Smooth muscle cell of the brain vasculature (primary cell): Measurements from ENCODE around the gene TTLL1.

Experiments used
- DNase-seq: peaks from one replicate; pipeline ENCODE4 v3.0.0-alpha.2; 2012; ENCODE audit warnings: low read depth, low spot score

The TTLL1 gene

GRCh38 chr22:43088984-43089717 is at the start of gene TTLL1:
TSS of gene TTLL1 (minus strand) at chr22:43089391. CDS start at chr22:43075586, 13,805 bp downstream.
- DNase-seq = peak; percentile 55

DNA sequence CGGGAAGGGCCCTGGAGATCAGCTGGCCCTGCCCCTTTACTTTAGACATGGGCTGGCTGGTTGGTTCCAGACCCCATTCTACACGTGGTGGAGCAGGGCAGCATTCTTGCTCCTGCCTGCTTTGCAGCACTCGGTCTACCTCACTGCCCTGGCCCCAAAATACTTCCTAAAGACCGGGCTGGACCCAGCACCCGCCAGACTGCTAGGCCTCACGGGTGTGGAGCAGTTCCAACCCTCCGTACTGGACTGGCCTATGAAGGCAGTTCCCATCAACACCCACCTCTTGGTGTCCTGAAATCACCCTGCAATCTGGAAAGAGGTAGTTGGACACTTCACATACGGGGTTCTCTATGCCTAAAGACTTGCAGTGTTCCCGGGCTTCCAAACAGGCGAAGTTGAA is 47.6 kb upstream of the TTLL1 start:
- DNase-seq = no peak

DNA sequence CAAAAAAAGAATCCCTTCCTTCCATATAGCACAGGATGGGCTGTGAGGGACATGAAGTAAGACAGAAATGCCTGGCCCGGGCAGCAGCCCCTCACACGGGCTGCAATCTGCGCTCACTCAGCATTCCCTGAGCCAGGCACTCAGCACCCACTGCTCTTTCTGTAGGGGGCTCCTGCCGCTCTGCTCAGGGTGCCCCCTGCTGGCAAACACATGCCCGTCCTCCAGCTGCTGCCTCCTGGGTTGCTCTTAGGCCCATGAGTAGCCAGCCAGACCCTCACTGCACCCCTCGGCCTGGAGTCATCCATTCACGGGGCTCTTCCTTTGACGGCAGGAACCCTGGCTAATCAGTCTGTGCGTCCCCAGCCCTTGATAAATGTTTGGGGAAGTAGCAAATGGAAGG is 47.1 kb upstream of the TTLL1 start:
- DNase-seq = no peak

DNA sequence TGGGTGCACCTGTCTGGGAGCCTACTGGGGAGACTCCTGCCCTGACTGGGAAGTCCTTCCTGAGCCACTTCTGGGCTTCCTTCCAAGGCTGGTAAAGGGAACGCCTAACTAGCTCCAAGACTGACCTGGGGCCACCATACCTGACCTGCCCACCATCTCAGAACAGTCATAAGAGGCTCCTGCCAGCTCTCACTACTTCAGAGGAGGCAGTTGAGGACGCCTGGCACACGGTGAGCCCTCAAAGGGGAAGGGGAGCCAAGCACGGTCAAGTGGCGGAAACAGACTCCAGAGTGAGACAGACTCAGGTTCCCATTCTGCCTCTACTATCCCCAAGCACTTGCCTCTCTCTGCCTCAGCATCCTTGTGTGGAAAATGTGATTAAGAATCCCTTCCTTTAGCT is 46.4 kb upstream of the TTLL1 start:
- no peak for DNase-seq

DNA sequence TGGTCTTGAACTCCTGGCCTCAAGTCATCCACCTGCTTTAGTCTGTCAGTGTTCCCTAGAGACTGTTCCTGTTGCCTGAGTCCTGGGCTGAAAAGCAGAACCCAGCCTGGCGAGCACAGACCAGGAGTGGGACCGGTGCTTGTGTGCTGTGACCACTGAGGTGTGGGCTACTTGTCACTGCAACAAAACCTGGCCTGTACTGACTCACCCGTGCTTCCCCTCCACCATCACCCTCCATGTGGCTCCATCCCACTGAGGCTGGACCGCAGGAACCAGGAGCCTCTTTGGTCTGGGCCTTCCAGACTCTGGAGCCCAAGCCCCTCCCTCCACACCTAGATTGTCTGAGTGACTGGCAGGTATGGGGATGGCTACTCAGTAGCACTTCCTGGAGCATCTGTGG is 45.4 kb upstream of the TTLL1 start:
- no peak for DNase-seq

GRCh38 chr22:43133401-43133800 is 44.2 kb upstream of the TTLL1 start:
- no peak for DNase-seq

GRCh38 chr22:43131773-43132501 is 42.7 kb upstream of the TTLL1 start:
- no peak for DNase-seq

GRCh38 chr22:43129426-43130425 is 40.5 kb upstream of the TTLL1 start:
- DNase-seq = no peak

GRCh38 chr22:43128928-43129424 is 39.8 kb upstream of the TTLL1 start:
- DNase-seq = no peak

GRCh38 chr22:43128116-43128515 is 38.9 kb upstream of the TTLL1 start:
- DNase-seq = no peak

GRCh38 chr22:43127166-43127908 is 38.1 kb upstream of the TTLL1 start:
- no peak for DNase-seq

DNA sequence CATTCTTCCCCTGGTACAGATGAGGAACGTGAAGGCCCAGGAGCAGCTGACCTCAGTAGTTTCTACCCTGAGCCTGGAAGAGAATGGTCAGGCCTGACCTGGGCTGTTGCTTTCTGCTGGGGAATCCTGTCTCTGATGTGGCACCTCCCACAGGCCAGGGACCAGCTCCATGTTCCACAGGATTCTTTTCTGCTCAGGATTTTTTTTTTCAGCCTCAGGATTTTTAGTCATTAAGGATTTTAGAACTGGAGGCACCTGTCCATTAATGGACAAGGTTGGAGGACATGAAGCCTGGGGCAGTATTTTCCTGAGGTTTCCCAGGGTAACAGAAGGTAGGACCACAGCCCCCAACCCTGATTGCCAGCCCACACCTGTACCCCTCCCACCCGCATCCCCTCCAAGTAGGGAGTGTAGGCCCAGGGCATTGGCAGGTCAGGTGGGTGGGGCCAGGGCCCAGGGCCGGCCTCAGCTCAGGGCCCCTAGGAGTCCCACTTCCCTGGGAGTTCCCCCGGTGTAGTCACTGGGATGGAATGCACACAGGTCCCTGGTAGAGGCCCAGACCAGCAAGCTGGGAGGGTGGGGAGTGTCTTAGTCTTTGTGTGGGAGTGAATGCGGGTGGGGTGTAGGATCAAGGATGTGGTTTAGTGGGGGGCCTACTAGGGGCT is 37.4 kb upstream of the TTLL1 start:
- DNase-seq = no peak

GRCh38 chr22:43118953-43119458 is 29.8 kb upstream of the TTLL1 start:
- no peak for DNase-seq

DNA sequence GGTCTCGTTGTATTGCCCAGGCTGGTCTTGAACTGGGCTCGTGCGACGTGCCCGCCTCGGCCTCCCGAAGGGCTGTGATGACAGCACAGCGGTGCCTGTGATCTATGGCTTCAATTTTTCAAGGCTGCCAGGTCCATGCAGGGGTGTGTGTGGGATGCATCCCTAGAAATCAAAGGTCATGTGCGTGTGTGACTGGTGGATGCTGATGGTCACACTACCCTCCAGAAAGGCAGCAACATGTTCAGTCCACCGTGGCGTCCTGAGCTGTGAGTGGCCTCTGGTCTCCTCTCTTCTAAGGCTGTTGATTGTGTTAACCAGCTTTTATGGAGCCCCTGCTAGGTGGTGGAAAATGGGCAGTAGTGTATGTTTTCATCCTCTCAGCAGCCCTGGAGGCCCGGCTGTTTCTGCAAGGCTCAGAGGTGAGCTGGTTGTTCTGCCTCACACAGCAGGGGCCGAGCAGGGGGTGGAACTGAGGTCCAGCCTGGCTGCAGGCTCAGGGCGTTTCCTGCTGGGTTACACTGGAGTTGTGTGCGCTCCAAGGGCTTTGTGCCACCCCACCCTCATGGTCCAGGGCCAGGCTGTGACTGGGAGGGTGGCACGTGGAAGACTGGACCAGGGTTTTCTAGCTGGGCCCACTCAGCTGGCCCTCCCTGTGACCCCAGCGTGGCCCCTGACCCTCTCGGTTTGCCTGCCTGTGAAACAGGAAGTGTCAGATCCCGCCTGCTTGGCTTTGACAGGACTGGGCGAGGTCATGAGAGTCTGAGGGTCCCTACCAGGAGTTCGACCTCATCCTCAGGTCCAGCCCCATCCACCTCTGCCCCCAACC is 29.0 kb upstream of the TTLL1 start:
- peak; percentile 7 for DNase-seq

DNA sequence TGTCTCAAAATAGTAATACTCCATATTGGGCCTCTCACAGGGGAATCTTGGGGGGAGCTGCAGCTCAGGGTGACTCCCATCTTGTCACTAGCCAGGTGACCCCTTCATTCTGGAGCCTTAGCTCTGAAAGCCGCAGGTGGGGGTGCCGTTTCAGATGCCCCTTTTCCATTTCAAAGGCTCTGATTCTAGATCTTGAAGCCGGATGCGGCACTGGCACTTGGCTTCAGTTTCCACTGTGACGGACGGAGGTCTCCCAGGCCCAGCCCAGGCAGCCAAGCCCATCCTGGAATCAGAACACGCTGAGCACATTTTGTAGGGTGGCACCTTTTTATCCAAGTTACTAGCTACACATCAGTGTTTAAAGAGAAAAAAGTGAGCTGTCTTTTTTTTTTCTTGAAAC is 27.7 kb upstream of the TTLL1 start:
- no peak for DNase-seq

DNA sequence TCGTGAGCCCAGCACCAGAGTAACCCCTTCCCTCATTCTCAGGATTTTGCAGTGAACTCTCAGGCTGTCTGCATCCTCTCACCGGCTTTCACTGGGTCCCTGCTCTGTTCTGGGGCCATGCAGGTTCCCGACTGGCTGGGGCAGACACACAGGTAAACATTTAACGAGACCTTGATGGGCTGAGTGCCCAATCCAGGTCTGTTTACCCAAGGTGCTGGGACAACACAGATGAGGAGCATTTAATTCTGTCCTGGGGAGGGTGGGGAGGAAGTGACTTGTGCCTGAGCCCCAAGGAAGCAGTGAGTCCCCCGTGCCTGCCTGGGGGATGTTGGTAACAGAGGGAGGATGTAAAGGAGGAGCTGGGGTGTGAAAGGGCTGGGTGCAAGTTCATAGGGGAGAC is 25.8 kb upstream of the TTLL1 start:
- no peak for DNase-seq

DNA sequence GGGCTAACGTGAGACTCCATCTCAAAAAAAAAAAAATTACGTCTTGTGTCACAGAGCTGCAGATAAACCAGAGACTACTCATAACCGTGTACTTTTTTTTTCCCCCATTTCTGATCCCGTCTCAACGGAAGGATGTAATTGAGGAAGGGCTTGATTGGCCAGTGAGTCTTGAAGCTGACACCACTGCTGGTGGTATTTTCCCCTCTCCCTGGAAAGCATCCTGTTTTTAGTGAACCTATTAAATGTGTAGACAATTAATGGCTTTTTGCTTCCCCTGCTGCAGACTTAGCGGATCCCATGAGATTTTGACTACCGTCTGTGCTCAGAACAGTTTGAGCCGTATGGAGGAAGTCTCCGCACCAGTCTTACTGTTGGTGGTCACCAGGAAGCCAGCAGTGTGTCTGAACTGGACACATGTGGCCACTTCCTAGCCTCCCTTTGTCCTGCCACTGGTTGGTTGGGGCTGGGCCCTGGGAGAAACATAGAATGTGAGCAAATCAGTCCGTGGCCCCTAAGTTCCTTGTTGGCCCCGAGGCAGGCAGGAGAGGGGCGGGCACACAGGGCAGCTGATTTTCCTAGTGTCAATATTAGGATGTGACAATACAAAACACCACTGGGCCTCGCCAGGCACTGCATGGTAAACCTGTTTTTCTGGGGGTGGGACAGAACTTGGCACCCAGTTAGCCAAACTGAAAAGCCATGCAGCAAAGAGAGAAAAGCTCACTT is 24.5 kb upstream of the TTLL1 start:
- no peak for DNase-seq

DNA sequence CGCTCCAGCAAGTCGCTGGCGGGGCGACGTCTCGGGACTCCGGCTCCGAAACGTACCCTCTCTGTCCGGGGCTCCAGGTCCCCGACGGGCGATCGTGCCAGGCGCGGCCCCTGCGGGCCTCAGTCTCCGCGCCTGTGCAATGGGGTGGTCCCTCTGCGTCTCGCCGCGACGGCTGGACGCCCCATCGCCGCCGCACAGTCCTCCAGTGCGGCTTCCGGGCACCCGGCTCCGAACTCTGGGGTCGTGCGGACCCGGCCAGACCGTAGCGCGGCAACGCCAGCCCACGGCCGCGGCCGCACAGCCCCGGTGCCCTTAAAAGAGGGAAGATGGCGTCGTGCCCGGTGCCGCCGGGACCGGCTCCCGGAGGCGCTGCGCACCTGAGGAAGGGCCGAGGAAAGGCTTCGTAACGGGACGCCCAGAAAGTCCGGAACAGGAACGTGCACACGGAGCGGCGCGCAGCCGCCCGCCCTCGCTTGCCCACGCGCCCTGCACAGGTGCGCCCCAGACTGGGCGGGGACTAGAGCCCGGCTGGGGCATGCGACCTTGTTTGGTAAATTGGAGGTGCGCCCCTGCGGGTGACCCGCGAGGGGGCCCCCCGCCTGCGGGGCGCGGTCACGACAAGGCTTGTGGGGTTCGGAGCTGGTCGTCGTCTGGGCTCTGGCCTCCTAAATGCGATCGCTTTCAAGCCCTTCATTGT is 21.9 kb upstream of the TTLL1 start:
- no peak for DNase-seq
